GM18507 (cell line): ENCODE data around the gene ATP2A3.
A peak's percentile ranks its signal among the peaks of the same experiment; 100 is the strongest.

ENCODE experiments used
- DNase-seq: peaks from one replicate; pipeline ENCODE4 v3.0.0; 2011; ENCODE audit warnings: low read depth; ENCODE audit not compliant: insufficient read length; ENCODE audit errors: extremely low spot score
- FAIRE-seq: peaks from 2 replicates; lab custom pipeline; 2011; peaks lifted over from hg19 to GRCh38; lab: Jason Lieb, UNC

The ATP2A3 gene

DNA sequence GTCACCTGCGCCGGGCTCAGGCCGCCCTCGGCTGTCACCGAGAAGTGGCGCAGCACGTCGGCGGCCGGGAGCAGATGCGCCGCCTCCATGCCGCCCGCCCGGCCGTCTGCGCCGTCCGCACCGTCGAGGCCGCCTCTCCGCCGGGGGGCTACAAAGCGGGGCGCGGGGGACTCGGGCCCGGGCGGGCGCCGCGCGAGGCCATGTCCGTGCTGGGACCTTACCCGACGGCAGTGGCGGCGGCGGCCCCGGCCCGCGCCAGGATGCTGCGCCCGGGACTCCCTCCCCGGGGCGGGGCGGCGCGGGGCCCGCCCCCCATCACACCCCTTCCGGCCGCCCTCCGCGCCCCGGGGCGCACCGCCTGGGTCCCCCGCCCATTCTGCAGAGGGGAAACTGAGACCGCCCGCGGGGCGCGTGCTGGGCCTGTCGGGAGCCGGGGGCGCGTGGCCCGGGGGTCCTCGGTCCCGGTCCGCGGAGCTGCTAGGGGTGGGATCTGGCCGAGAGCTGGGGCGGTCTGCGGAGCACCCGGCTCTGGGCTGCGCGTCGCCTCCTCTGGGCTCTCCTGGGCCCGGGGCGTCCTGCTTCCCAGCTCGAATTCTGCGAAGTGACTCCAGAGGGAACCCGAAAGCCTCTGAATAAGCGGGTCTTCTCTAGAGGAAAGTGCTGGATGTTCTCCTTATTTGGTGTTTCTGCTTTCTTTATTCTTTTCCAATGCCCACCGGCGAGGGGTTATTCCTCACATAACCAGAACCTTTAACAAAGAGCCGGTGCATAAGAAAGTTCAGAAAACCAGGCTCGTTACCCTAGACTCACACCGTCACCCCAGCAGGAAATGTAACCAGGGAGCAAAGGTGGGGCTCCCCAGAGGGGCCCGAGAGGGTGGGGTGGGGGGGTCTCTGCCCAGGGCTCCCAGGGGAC, at the start of gene ATP2A3:
Gene ATP2A3 (minus strand): TSS at position 235 of the 915 bp plus-strand sequence. CDS start 146 bp downstream, at position 89.
- peak; percentile 69 for DNase-seq

DNA sequence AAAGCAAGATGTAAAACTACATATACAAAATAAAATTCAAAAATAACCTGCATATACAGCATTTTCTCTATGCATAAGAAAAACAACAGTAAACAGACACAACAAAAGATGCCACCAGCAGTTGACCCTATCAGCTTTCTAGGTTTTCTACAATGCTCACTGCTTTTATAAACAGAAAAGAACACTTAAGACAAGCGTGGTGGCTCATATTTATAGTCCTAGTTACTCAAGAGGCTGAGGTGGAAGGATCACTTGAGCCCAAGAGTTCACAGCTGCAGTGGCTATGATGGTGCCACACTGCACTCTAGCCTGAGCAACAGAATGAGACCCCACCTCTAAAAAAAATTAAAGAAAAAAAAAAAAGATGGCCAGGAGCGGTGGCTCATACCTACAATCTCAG, 46.5 kb upstream of the ATP2A3 start:
- FAIRE-seq, result no peak
- no peak for DNase-seq

More for the DNA sequence above, at the start of gene ATP2A3:
- no peak for FAIRE-seq

DNA sequence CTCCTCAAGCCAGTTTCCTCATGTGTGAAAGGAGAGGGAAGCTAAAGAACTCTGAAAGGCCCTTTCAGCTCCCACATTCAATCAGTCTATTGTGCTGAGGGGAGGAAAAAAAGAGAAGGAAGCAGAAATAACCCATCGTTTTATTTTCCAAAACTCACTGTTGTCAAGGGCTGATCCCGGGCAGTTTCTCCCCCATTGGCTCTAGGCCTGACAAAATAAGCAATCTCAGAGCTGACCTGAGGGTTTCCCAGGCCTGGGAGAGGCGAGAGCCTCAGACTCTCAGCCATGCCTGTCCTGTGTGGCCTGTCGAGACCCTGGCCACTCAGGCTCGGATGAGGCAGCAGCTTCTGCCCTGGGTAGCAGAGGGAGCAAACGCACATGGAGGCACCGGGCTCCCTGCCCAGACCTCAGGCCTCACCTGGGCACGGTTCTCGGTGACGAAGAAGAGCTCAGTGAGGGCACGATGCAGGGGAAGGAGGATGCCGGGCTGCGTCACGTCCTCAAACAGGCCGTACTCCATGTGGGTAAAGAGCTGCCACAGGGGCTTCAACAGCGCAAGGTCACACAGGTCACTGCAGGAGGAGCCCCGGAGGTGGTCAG, 45.0 kb upstream of the ATP2A3 start:
- DNase-seq (no peak), FAIRE-seq (no peak)

DNA sequence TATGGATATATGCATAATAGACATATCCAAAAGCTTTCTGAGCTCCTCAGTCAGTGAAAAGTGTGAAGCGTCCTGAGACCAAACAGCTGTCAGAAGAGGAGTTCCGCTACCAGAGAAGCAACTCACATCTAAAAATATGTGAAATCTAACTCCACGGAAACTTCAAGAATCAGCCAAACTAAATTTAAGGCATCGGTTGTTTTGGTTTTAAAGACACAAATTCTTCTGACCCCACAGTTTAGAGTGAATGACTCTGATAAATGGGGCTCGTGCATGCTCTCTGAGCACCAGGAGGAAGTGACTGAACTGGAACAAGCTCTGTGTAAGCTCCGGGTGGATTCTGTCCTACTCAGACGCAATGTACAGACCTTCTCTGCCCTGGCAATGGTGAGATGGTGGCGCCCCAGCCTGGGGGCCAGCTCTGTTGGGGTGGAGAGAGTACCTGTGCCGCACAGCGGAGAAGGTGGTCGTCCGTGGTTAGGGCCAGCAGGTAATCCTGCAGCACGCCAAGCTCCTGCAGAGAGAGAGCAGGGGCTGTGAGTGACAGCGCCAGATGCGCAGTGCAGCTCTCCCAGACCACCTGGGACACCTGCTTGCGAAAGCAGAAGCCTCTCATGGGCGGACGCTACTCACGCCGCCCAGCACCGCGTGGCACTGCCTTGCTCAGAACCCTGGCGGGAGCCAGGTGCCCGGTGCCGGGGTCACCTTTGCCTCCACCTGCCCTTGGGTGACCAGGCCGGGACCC, 44.4 kb upstream of the ATP2A3 start:
- no peak for FAIRE-seq
- DNase-seq, result no peak

DNA sequence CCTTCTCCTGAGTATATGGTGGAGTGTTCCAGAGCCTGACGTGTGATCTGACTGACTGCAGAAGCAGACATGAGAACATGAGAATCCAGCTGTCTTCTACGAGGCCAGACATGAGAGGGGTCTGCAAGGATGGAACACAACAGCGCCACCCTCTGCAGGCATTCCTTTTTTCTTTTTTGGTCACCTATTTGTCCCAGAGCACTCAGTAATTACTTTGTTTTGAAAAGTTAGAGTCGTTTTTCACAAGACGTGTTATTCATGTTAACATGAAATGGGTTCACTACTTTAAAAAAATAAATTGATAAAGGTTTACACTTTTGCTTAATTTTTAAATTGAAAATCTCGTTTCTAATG, 43.8 kb upstream of the ATP2A3 start:
- FAIRE-seq, result no peak

DNA sequence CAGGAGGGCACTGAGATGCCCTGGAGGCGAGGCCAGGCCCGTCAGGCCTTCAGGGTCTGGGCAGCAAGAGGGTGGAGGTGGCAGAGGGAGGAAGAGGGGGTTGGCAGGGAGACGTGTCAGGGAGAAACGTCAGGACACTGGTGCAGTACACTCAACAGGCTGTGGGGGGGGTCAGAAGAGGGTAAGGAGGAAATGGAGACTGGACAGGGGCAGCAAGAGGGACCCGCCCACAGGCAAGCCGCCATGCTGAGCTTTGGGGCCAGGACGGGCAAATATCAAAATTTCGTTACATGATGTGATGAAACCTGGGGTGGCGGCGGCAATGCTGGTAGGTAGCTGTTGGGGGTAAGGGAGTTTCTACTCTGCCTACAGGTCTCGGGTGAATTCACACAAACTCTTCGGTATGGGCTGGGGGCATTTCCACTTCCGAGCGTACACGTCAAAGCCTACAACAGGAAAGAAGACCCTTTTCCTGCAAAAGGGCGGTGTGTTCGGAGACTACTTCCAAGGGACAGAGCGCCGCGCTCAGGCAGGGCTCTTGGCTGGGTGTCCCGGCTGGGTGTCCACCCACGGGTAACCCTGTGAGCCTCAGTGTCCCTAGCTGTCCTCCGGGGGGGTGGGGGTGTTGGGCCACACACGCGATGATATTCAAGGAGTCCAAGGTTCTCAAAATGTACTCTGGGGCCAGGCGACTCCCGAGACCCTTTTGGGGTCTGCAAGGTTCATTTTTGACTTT, 43.3 kb upstream of the ATP2A3 start:
- DNase-seq (no peak), FAIRE-seq (no peak)

More for the DNA sequence above, 43.8 kb upstream of the ATP2A3 start:
- no peak for DNase-seq

DNA sequence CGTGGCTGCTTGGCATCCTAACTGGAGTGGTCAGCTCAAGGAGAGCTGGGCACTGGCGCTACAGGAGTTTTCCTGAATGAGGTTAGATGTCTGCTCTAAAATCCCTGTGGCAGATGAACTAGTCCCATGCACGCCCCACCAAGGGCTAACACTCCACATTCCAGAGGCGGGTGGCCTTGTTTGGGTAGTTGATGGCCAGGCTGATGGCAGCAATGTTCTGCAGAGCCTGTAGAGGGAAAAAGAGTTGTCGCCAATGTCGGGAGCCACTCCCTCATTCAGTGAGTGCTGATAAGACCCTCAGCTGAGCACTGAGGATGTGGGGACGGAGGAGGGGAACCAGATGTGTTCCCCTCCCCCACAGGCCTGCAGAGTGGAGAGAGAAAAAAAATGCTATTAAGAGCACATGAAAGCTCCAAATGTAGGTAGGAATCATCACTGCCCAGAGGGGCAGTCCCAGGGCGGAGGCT, 42.5 kb upstream of the ATP2A3 start:
- FAIRE-seq, result no peak
- no peak for DNase-seq

DNA sequence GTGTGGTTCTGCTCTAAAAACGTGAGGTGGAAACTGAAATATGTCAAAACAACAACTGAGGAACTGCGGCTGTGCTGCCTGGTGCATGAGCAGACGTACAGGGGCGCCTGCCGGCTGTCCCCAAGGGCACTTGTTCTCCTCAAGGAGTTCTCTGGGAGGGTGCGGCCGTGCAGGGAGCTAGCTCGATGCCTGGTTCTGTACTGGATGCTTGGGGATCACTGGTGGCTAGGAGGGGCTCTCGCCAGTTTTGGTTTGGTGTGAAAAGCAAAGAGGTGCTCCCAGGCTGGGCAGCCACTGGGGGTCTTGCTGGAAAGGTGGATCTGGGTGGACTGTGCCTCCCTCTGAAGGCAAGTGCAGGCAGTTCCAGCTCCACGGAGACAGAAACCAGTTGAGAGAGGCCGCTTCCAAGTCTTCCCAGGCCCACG, 41.9 kb upstream of the ATP2A3 start:
- DNase-seq (no peak), FAIRE-seq (no peak)

DNA sequence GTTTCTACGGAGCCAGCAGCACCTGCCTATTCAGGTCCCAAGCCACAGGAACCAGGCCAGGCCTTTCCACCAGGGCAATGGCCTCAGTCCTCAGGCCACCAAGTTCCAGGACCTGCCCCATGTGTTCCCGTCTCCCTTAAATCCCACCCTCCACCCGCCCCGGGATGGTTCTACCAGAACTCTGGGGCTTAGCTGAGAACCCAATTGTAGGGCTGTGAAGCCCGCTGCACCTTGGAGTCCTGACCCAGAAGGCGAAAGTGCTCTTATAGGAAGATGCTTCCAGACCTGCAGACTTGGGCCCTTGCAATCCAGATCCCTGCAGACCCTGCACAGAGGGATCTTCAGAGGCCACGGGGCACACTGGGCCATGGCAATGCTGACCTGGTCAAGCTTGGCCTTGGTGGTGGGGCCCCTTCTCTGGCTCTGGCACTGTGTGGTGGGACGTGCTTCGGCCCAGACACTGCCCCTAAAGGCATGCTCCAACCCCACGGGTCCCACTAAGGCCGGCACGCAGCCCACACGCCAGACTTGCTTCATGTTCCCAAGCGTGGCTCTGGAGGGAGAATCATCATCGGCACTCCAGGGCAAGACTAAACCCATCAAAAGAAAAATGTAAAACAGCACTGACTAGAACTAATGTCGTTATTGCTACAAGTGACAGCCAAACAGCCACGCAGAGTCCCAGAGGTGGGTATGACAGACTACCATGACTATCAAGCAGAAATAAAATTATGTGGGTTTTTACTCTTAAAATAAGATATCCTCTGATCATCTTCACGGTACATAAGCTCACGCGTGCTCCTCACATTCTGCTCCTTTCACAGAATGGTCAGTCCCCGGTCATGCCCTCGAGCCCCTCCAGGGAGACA, 41.3 kb upstream of the ATP2A3 start:
- DNase-seq (no peak), FAIRE-seq (no peak)

DNA sequence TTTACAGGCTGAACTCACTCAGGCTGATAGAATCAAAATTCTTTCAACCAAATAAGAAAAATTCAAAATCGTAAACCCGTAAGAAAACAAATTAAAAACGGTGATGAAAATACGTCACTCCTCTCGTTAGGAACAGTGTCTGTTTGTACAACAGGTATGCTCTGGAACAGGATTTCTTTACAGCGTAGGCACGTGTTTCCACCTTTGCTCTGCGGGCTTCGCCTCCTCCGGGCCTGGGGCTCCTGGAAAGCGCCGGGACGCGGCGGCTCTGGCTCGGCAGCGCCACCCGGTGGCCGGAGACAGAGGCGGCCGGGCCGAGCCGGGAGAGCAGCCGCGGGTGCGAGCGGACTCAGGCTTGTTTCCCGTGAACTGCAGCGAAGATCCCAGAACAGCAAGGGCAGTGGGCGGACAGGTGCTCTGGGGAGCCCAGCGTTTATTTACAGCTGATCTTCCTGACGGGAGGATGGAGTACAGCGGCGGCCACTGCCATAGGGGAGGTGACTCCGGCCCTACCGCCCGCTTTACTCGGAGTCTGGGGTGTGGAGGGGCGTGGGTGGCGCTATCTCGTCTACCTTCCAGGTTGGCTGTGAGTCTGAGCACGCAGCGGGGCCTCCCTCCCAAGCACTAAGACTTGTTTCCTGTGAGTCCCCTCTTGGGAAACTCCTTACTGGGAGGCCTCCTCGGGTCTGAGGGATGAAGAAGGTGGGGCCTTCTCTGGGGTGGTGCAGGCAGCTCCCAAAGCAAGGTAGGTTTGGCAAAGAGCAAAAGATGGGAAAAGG, 40.5 kb upstream of the ATP2A3 start:
- peak; percentile 73 for FAIRE-seq
- DNase-seq, result peak; percentile 72

DNA sequence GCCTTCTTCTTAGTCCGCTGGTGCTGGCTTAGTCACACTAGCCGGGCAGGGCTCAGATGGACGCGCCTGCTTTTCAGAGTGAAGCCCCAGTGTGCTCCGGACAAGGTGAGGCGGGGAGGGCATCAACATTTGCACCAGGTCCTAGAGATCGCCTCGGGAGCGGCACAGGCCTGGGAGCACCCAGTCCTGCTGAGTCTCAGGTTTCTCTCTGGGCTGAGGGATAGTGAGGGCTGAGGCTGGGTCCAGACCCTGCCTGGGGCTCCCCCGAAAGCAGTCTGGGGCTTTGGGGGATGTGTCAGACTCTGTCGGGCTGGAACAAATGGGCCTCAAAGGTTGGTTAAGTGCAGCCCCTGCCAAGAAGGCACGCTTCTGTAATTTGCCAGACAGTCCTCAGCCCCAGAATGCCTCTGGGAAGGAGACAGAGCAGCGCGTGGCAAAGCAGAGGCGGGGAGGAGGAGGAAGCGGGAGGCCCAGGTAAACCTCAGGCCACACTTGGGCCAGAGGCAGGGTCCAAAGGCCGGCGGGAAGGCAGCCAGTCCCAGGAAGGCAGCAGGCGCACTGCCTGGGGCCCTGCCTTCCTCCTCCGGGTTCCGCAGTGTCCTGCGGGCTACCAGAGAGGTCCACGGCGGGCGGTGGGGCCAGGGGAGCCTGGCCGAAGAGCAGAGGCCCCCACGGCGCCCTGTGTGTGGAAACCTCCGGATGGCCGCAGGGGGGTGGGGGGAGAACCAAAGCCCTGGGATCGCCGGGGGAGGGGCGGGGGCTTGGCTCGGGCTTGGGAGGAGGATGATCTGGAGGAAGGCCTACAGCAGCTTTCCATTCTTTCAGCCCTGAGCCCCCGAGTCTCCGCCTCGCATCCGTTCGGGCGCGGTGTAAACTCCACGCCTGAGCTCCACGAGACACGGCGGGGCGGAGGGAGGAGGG, 39.5 kb upstream of the ATP2A3 start:
- FAIRE-seq, result no peak
- no peak for DNase-seq

DNA sequence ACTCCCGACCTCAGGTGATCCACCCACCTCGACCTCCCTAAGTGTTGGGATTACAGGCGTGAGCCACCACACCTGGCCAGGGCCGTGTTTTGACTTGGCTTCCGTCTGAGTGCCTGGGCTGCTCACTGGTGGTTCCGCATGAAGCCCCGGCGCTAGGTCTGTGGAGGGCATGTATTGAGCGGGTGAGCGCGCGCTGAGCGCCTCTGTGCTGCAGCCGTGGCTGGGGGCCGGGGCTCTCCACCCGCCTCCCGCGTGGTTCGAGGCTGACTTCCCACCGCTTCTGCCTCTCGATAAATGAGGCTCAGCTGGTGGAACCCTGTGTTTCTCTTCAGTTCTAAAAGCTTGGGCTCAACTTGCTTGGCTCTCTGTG, 38.9 kb upstream of the ATP2A3 start:
- FAIRE-seq (no peak), DNase-seq (no peak)

DNA sequence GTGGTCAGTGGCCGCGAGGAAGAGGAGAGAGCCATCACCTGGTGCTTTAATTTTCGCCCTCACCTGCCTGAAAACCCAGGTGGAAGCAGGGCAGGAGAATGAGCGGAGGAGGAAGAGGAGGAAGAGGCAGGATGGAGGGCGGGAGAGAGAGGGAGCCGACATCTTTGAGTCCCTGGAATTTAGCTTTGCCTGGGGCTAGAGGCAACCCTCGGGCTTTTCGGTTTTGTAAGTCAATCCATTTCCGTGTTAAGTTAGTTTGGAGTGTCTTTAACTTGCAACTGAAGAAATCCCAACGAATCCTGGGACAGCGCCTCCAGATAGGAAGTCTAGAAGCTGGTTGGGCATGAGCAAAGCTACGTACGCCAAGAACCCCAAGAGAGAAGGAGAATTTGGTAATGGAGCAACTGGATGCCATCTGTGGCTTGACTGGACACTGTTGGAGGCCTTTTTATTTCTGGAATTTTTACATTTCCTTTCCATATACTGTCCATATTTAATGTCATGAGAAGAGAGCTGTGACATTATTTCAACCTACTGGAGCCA, 36.9 kb upstream of the ATP2A3 start:
- DNase-seq (no peak), FAIRE-seq (no peak)

DNA sequence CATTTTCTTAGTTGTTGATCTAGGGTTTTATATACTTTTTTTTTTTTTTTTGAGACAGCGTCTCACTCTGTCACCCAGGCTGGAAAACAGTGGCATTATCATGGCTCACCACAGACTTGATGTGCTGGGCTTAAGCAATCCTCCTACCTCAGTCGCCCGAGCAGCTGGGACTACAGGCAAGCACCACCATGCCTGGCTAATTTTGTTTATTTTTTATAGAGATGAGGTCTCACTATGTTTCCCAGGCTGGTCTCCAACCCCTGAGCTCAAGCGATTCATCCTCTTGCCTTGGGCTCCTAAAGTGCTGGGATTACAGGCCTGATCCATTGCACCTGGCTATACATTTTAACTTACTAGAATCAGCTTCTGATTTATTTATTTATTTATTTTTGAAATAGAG, 34.2 kb upstream of the ATP2A3 start:
- DNase-seq (no peak), FAIRE-seq (no peak)

DNA sequence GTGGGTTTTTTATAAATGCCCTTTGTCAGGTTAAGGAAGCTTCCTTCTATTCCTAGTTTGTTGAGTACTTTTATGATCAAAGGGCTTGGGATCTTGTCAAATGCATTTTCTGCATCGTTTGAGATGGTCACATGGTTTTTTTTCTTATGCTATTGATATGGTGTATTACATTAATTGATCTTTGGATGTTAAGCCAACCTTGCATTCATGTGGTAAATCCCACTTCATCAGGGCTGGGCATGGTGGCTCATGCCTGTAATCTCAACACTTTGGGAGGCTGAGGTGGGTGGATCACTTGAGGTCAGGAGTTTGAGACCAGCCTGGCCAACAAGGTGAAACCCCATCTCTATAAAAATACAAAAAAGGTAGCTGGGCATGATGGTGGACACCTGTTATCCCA, 30.8 kb upstream of the ATP2A3 start:
- FAIRE-seq, result no peak
- DNase-seq, result no peak

DNA sequence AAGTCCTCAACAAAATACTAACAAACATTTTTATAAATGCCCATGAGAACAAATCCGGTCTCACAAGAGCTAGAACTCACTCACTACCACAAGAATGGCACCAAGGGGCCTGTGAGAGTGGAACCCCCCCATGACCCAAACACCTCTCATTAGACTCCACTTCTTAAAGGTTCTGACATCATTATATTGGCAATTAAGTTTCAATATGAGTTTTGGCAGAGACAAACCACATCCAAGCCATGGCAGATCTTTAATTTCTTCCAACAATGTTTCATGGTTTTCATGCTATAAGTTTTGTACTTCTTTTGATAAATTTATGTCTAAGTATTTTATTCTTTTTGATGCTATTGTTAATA, 30.0 kb upstream of the ATP2A3 start:
- FAIRE-seq, result no peak
- no peak for DNase-seq
